HEK293 (cell line): ENCODE measurements around the gene AGTPBP1.

Source experiments
- CTCF ChIA-PET: fragments of 350-600 bp; formaldehyde crosslinking; extraction: SDS; loops from one replicate; lab custom pipeline; 2021; ENCODE audit warnings: antibody characterized with exemption; lab: Yijun Ruan, JAX
- POLR2A ChIA-PET: fragments of 300-600 bp; formaldehyde crosslinking; extraction: SDS; loops from one replicate; lab custom pipeline; 2020; ENCODE audit warnings: antibody characterized with exemption, inconsistent platforms; lab: Yijun Ruan, JAX
- H3K27ac ChIP-seq: fragments of 200-500 bp; sonication (Bioruptor generic); 2 replicates; pipeline ENCODE4 v1.5.1; 2014; ENCODE audit warnings: low read depth, low read length, control low read depth, inconsistent platforms; ENCODE audit errors: extremely low read depth
- H3K36me3 ChIP-seq, 2 experiments: fragments of 200-500 bp in 1 of 2; sonication (Bioruptor generic) in 1 of 2; 1 replicate in 1 of 2; 2 replicates in 1 of 2; pipeline ENCODE4 v1.5.1; 2014 to 2017; ENCODE audit warnings: inconsistent platforms in 2 of 2, low read length in 2 of 2; ENCODE audit not compliant: control insufficient read depth in 2 of 2, insufficient read depth in 1 of 2
- H3K4me1 ChIP-seq: fragments of 200-500 bp; sonication (Bioruptor generic); 2 replicates; pipeline ENCODE4 v1.5.1; 2014; ENCODE audit warnings: mild to moderate bottlenecking, low read length, inconsistent platforms; ENCODE audit not compliant: control insufficient read depth, insufficient read depth
- H3K4me3 ChIP-seq: 2 replicates; pipeline ENCODE4 v1.5.1; 2011; ENCODE audit warnings: low read depth, mild to moderate bottlenecking, control low read depth, low read length, moderate library complexity
- H3K9me3 ChIP-seq: fragments of 200-500 bp; sonication (Bioruptor generic); 2 replicates; pipeline ENCODE4 v1.5.1; 2014; ENCODE audit warnings: low read depth, low read length, inconsistent platforms; ENCODE audit not compliant: control insufficient read depth, insufficient read depth
- AEBP2 ChIP-seq: fragments of 450-650 bp; formaldehyde crosslinking; IDR thresholded peaks from 2 replicates; pipeline ENCODE4 v1.5.1; 2016; ENCODE audit warnings: missing biosample characterization, missing genetic modification characterization, borderline replicate concordance
- FEZF1 ChIP-seq: fragments of 450-650 bp; formaldehyde crosslinking; IDR thresholded peaks from 2 replicates; pipeline ENCODE4 v1.5.1; 2016; ENCODE audit warnings: missing biosample characterization, missing genetic modification characterization
- HOXC10 ChIP-seq: sonication (generic); formaldehyde crosslinking; IDR thresholded peaks from 2 replicates; pipeline ENCODE4 v1.8.1; 2023; ENCODE audit warnings: mild to moderate bottlenecking, missing genetic modification reagents
- IKZF3 ChIP-seq: fragments of 450-650 bp; IDR thresholded peaks from 2 replicates; pipeline ENCODE4 v1.5.0; 2018; ENCODE audit warnings: missing biosample characterization, mild to moderate bottlenecking, missing genetic modification characterization, moderate library complexity
- OSR2 ChIP-seq: fragments of 450-650 bp; formaldehyde crosslinking; IDR thresholded peaks from 2 replicates; pipeline ENCODE4 v1.5.1; 2016; ENCODE audit warnings: missing biosample characterization, missing genetic modification characterization
- REPIN1 ChIP-seq: fragments of 450-650 bp; formaldehyde crosslinking; IDR thresholded peaks from 2 replicates; pipeline ENCODE4 v1.5.1; 2017; ENCODE audit warnings: missing biosample characterization, missing genetic modification characterization, low read depth
- SALL2 ChIP-seq: fragments of 450-650 bp; formaldehyde crosslinking; IDR thresholded peaks from 2 replicates; pipeline ENCODE4 v1.5.0; 2017; ENCODE audit warnings: missing biosample characterization, mild to moderate bottlenecking, missing genetic modification characterization, borderline replicate concordance
- TCF7L2 ChIP-seq: IDR thresholded peaks from 2 replicates; pipeline ENCODE4 v1.6.1; 2011; ENCODE audit warnings: low read depth, mild to moderate bottlenecking, inconsistent platforms, low read length, moderate library complexity, borderline replicate concordance
- YY2 ChIP-seq: fragments of 450-650 bp; formaldehyde crosslinking; IDR thresholded peaks from 2 replicates; pipeline ENCODE4 v1.5.1; 2016; ENCODE audit warnings: missing biosample characterization, missing genetic modification characterization
- ZBTB21 ChIP-seq: fragments of 450-650 bp; formaldehyde crosslinking; IDR thresholded peaks from 2 replicates; pipeline ENCODE4 v1.5.1; 2017; ENCODE audit warnings: missing biosample characterization, missing genetic modification characterization
- ZFP3 ChIP-seq: fragments of 450-650 bp; formaldehyde crosslinking; IDR thresholded peaks from 2 replicates; pipeline ENCODE4 v1.5.1; 2016; ENCODE audit warnings: low read depth, missing biosample characterization, missing genetic modification characterization
- ZNF184 ChIP-seq: fragments of 450-650 bp; IDR thresholded peaks from 2 replicates; pipeline ENCODE4 v1.5.1; 2018; ENCODE audit warnings: missing biosample characterization, mild to moderate bottlenecking, missing genetic modification characterization
- ZNF19 ChIP-seq: fragments of 450-650 bp; formaldehyde crosslinking; IDR thresholded peaks from 2 replicates; pipeline ENCODE4; 2016; ENCODE audit warnings: missing biosample characterization, missing genetic modification characterization, low read depth
- ZNF324 ChIP-seq: fragments of 450-650 bp; formaldehyde crosslinking; IDR thresholded peaks from 2 replicates; pipeline ENCODE4 v1.5.1; 2016; ENCODE audit warnings: missing biosample characterization, missing genetic modification characterization
- ZNF488 ChIP-seq: fragments of 450-650 bp; formaldehyde crosslinking; IDR thresholded peaks from 2 replicates; pipeline ENCODE4 v1.5.1; 2016; ENCODE audit warnings: missing biosample characterization, missing genetic modification characterization
- ZNF529 ChIP-seq: fragments of 450-650 bp; formaldehyde crosslinking; IDR thresholded peaks from 2 replicates; pipeline ENCODE4 v1.5.1; 2017; ENCODE audit warnings: missing genetic modification characterization, missing biosample characterization; ENCODE audit not compliant: insufficient replicate concordance
- ZNF660 ChIP-seq: fragments of 450-650 bp; IDR thresholded peaks from 2 replicates; pipeline ENCODE4 v1.5.1; 2018; ENCODE audit warnings: missing biosample characterization, mild to moderate bottlenecking, missing genetic modification characterization
- ZNF664 ChIP-seq: fragments of 450-650 bp; formaldehyde crosslinking; IDR thresholded peaks from 2 replicates; pipeline ENCODE4 v1.5.1; 2016; ENCODE audit warnings: missing biosample characterization, missing genetic modification characterization
- ZNF707 ChIP-seq: fragments of 450-650 bp; formaldehyde crosslinking; IDR thresholded peaks from 2 replicates; pipeline ENCODE4 v1.5.1; 2016; ENCODE audit warnings: missing biosample characterization, missing genetic modification characterization
- ZNF768 ChIP-seq: fragments of 450-650 bp; formaldehyde crosslinking; IDR thresholded peaks from 2 replicates; pipeline ENCODE4 v1.5.1; 2018; ENCODE audit warnings: missing biosample characterization, mild to moderate bottlenecking, missing genetic modification characterization
- ZNF776 ChIP-seq: fragments of 450-650 bp; formaldehyde crosslinking; IDR thresholded peaks from 2 replicates; pipeline ENCODE4 v1.5.0; 2017; ENCODE audit warnings: missing biosample characterization, missing genetic modification characterization, borderline replicate concordance
- ZNF791 ChIP-seq: fragments of 450-650 bp; formaldehyde crosslinking; IDR thresholded peaks from 2 replicates; pipeline ENCODE4 v1.5.1; 2016; ENCODE audit warnings: missing biosample characterization, missing genetic modification characterization
- TF ChIP-seq, protein P1 (sequence below): fragments of 450-650 bp; formaldehyde crosslinking; IDR thresholded peaks from 2 replicates; pipeline ENCODE4 v1.5.1; 2017; ENCODE audit warnings: missing biosample characterization, mild to moderate bottlenecking, missing genetic modification characterization, moderate library complexity
- TF ChIP-seq, protein P2 (sequence below): fragments of 450-650 bp; formaldehyde crosslinking; IDR thresholded peaks from 2 replicates; pipeline ENCODE4 v1.5.1; 2017; ENCODE audit warnings: missing biosample characterization, missing genetic modification characterization

AGTPBP1 gene

DNA sequence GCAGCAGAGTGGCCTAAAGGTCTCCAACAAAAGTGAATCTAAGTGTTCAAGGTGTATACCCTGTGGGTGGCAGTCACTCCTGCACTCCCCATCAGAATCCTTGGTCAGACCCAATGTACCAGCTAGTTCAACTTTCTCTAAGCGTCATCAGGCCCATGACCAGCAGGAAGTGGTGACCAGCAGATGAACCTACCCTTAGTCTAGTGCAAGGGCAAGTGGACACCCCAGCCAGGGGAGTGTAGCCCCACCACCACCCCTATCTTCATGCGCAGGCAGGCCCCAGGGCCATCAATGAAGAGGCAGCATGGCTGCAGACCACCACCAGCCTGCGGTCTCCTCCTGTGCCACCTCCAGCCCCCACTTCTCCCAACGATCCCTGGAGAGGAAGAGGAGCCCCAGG lies 213.1 kb downstream of the AGTPBP1 start:
- no peak overlapping the region for H3K27ac ChIP-seq
- no peaks in the 10 kb centered on the region for H3K9me3 ChIP-seq
- ChIA-PET POLR2A (no interaction called here), CTCF (interaction anchor here (0.8 kb wide), 1 partner anchor 85 kb away, joined by 3 read pairs; no protein-coding TSS in a partner anchor)
- TF ChIP-seq ZNF664 (tag by site-specific recombination) (no peak), ZNF529 (tag by site-specific recombination) (no peak), ZNF707 (tag by site-specific recombination) (no peak), ZNF324 (tag by site-specific recombination) (no peak), ZBTB21 (tag by site-specific recombination) (no peak), AEBP2 (tag by site-specific recombination) (no peak), ZNF488 (tag by site-specific recombination) (no peak), REPIN1 (tag by site-specific recombination) (no peak), IKZF3 (no peak), HOXC10 (CRISPR knock-in tag) (no peak), ZNF184 (tag by site-specific recombination) (no peak)
- TF ChIP-seq, protein P1, sequence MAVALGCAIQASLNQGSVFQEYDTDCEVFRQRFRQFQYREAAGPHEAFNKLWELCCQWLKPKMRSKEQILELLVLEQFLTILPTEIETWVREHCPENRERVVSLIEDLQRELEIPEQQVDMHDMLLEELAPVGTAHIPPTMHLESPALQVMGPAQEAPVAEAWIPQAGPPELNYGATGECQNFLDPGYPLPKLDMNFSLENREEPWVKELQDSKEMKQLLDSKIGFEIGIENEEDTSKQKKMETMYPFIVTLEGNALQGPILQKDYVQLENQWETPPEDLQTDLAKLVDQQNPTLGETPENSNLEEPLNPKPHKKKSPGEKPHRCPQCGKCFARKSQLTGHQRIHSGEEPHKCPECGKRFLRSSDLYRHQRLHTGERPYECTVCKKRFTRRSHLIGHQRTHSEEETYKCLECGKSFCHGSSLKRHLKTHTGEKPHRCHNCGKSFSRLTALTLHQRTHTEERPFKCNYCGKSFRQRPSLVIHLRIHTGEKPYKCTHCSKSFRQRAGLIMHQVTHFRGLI = no peak
- no peaks in the 10 kb centered on the region for H3K36me3 ChIP-seq
- no peaks in the 10 kb centered on the region for H3K4me1 ChIP-seq
- no peak overlapping the region for H3K4me3 ChIP-seq

DNA sequence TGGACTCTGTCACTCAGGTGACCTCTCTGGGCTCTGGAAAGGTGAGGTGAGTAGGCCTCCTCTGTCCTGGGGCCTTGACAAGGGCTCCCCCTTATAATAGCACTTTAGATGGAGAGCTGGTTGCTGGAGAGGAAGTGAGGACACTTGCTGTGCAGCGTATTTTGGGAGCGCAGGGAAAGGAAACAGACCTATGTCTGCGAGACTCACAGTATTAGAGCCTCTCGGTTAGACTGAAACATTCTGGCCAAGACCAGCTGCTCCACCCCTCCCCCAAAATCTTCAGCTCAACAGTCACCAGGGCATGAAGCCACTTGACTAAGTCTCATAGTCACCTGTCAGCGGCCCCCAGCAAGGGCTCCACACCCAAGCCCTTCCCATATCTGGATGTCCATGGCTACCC lies 213.6 kb downstream of the AGTPBP1 start:
- Histone ChIP-seq H3K4me1 (no peaks in the 10 kb centered on the region), H3K4me3 (no peak overlapping the region), H3K27ac (no peak overlapping the region), H3K36me3 (no peaks in the 10 kb centered on the region), H3K9me3 (no peaks in the 10 kb centered on the region)
- ChIA-PET POLR2A (no interaction called here), CTCF (interaction anchor here (0.8 kb wide), 1 partner anchor 85 kb away, joined by 3 read pairs; no protein-coding TSS in a partner anchor)
- no peak for TF ChIP-seq SALL2 (tag by site-specific recombination)
- no peak for TF ChIP-seq ZNF660 (tag by site-specific recombination)

DNA sequence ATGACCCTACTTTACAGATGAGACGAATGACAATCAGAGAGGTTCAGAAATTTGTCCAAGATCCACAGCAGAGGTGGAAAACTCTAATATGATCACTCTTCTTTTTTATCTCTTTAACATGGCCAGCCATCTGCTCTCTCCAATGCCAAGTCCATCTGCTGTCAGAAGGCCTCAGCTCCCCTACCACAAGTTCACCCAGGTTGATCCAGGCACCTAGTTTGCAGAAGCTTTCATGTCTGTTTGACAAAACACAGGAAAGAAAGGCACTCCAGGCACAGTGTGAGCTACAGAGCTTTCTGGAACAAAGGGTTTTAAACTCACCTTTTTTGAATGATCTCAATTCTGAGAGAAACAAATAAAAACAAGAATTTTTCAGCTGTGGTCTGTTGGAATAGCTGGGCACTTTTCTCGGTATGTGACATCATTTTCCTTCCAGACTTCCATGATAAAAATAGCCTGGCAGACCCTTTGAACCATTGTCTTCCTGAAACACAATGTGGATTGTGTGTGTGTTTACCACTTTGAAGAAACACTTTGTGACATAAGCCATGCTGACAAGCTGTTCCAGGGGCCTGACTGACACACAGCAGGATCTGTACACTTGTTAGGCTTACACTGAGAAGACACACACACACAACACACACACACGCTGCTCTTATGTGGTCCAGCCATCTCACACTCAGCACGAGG lies 214.3 kb downstream of the AGTPBP1 start:
- Histone ChIP-seq H3K9me3 (no peaks in the 10 kb centered on the region), H3K27ac (no peak overlapping the region), H3K4me1 (no peaks in the 10 kb centered on the region), H3K36me3 (no peaks in the 10 kb centered on the region), H3K4me3 (no peak overlapping the region)
- ChIA-PET POLR2A (no interaction called here), CTCF (interaction anchor here (0.8 kb wide), 1 partner anchor 84 kb away, joined by 3 read pairs; no protein-coding TSS in a partner anchor)
- TF ChIP-seq ZNF19 (tag by site-specific recombination) = no peak
- no peak for TF ChIP-seq ZNF768 (tag by site-specific recombination)
- TF ChIP-seq HOXC10 (CRISPR knock-in tag) = no peak
- TF ChIP-seq ZFP3 = no peak
- TF ChIP-seq OSR2 (tag by site-specific recombination) = no peak
- no peak for TF ChIP-seq ZNF791 (tag by site-specific recombination)
- no peak for TF ChIP-seq ZNF660 (tag by site-specific recombination)
- no peak for TF ChIP-seq TCF7L2
- TF ChIP-seq ZNF776 (tag by site-specific recombination) = no peak
- no peak for TF ChIP-seq YY2
- TF ChIP-seq, protein P2, sequence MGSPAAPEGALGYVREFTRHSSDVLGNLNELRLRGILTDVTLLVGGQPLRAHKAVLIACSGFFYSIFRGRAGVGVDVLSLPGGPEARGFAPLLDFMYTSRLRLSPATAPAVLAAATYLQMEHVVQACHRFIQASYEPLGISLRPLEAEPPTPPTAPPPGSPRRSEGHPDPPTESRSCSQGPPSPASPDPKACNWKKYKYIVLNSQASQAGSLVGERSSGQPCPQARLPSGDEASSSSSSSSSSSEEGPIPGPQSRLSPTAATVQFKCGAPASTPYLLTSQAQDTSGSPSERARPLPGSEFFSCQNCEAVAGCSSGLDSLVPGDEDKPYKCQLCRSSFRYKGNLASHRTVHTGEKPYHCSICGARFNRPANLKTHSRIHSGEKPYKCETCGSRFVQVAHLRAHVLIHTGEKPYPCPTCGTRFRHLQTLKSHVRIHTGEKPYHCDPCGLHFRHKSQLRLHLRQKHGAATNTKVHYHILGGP (tag by site-specific recombination) = no peak
- no peak for TF ChIP-seq FEZF1 (tag by site-specific recombination)
